Measurements from ENCODE around the gene PKD2L2.
"Not testable (repeated sequence)": the region's sequence is repeated elsewhere in the genome, so short reads cannot be mapped to it uniquely, and the experiment has no call there.

DNA sequence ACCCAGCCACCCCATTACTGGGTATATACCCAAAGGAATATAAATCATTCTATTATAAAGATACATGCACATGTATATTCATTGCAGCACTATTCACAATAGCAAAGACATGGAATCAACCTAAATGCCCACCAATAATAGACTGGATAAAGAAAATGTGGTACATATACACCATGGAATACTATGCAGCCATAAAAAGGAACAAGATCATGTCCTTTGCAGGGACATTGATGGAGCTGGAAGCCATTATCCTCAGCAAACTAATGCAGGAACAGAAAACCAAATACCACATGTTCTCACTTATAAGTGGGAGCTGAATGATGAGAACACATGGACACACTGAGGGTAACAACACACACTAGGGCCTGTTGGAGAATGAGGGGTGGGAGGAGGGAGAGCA, 36.1 kb upstream of the PKD2L2 start:
- TF ChIP-seq, protein P1, sequence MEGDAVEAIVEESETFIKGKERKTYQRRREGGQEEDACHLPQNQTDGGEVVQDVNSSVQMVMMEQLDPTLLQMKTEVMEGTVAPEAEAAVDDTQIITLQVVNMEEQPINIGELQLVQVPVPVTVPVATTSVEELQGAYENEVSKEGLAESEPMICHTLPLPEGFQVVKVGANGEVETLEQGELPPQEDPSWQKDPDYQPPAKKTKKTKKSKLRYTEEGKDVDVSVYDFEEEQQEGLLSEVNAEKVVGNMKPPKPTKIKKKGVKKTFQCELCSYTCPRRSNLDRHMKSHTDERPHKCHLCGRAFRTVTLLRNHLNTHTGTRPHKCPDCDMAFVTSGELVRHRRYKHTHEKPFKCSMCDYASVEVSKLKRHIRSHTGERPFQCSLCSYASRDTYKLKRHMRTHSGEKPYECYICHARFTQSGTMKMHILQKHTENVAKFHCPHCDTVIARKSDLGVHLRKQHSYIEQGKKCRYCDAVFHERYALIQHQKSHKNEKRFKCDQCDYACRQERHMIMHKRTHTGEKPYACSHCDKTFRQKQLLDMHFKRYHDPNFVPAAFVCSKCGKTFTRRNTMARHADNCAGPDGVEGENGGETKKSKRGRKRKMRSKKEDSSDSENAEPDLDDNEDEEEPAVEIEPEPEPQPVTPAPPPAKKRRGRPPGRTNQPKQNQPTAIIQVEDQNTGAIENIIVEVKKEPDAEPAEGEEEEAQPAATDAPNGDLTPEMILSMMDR (IDR thresholded peaks at IDR 0.05; ENCODE audit: insufficient read depth, low read length, poor library complexity, severe bottlenecking), result not testable (repeated sequence)
- TF ChIP-seq EZH2phosphoT487 (conservative IDR thresholded peaks at IDR 0.05; ENCODE audit: low read length), result not testable (repeated sequence)
